HEK293T (cell line): ENCODE data around the gene ANO2.

ENCODE experiments used
- ARNT ChIP-seq: fragments of 450-650 bp; IDR thresholded peaks from 2 replicates; pipeline ENCODE4 v1.6.1; 2017; ENCODE audit warnings: mild to moderate bottlenecking
- BHLHE40 ChIP-seq: fragments of 450-650 bp; IDR thresholded peaks from 2 replicates; pipeline ENCODE4 v1.6.1; 2016; ENCODE audit warnings: mild to moderate bottlenecking, moderate library complexity, borderline replicate concordance
- CTBP1 ChIP-seq: fragments of 450-650 bp; IDR thresholded peaks from 2 replicates; pipeline ENCODE4 v1.6.1; 2016; ENCODE audit warnings: borderline replicate concordance
- ELF4 ChIP-seq: fragments of 450-650 bp; IDR thresholded peaks from 2 replicates; pipeline ENCODE4 v1.6.1; 2017; ENCODE audit warnings: antibody characterized with exemption
- FOXM1 ChIP-seq: fragments of 450-650 bp; IDR thresholded peaks from 2 replicates; pipeline ENCODE4 v1.6.1; 2017; ENCODE audit warnings: mild to moderate bottlenecking, borderline replicate concordance
- NFRKB ChIP-seq: fragments of 450-650 bp; IDR thresholded peaks from 2 replicates; pipeline ENCODE4 v1.6.1; 2016; ENCODE audit warnings: mild to moderate bottlenecking, moderate library complexity
- PKNOX1 ChIP-seq: fragments of 450-650 bp; IDR thresholded peaks from 2 replicates; pipeline ENCODE4 v1.6.1; 2016
- TARDBP ChIP-seq: fragments of 450-650 bp; IDR thresholded peaks from 2 replicates; pipeline ENCODE4 v1.6.1; 2016

DNA sequence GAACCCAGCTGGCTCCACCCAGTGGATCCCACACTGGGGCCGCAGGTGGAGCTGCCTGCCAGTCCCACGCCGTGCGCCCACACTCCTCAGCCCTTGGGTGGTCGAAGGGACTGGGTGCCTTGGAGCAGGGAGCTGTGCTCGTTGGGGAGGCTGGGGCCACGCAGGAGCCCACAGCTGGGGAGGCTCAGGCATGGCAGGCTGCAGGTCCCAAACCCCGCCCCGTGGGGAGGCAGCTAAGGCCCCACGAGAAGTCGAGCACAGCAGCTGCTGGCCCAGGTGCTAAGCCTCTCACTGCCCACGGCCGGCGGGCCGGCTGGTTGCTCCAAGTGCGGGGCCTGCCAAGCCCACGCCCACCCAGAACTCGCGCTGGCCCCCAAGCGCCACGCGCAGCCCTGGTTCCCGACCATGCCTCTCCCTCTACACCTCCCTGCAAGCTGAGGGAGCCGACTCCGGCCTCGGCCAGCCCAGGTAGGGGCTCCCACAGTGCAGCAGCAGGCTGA is 56.2 kb downstream of the ANO2 start:
- no peak for TF ChIP-seq FOXM1
- TF ChIP-seq PKNOX1, result no peak
- no peak for TF ChIP-seq BHLHE40
- no peak for TF ChIP-seq ARNT
- no peak for TF ChIP-seq CTBP1
- no peak for TF ChIP-seq ELF4
- no peak for TF ChIP-seq NFRKB
- TF ChIP-seq TARDBP, result no peak
